DOHH2 (cell line): ENCODE results near the gene ABCG1.

Experiments used
- H3F3A ChIP-seq: fragments of 200-600 bp; sonication (generic), shearing (Covaris generic); 2 replicates; pipeline ENCODE4 v1.6.0; 2016; ENCODE audit warnings: antibody characterized with exemption, mild to moderate bottlenecking; ENCODE audit not compliant: control insufficient read depth, insufficient read depth
- H3K27ac ChIP-seq: fragments of 200-600 bp; sonication (generic); 2 replicates; pipeline ENCODE4 v1.5.1; 2014; ENCODE audit warnings: low read depth, mild to moderate bottlenecking, low read length, moderate library complexity
- H3K27me3 ChIP-seq: fragments of 200-600 bp; sonication (generic); 2 replicates; pipeline ENCODE4 v1.6.1; 2014; ENCODE audit warnings: mild to moderate bottlenecking, low read length, mixed read lengths; ENCODE audit not compliant: control insufficient read depth
- H3K36me3 ChIP-seq: fragments of 200-600 bp; sonication (generic); 2 replicates; pipeline ENCODE4 v1.6.1; 2014; ENCODE audit warnings: mild to moderate bottlenecking, low read length, moderate library complexity, mixed read lengths; ENCODE audit not compliant: control insufficient read depth
- H3K4me1 ChIP-seq: fragments of 200-600 bp; sonication (generic); 2 replicates; pipeline ENCODE4 v1.6.1; 2014; ENCODE audit warnings: mild to moderate bottlenecking, low read length, mixed read lengths; ENCODE audit not compliant: control insufficient read depth
- H3K4me2 ChIP-seq: fragments of 200-600 bp; sonication (generic); 2 replicates; pipeline ENCODE4 v1.6.0; 2014; ENCODE audit warnings: mild to moderate bottlenecking, low read length, moderate library complexity
- H3K4me3 ChIP-seq: fragments of 200-600 bp; sonication (generic); 2 replicates; pipeline ENCODE4 v1.5.1; 2014; ENCODE audit warnings: mild to moderate bottlenecking, low read length, mixed read lengths
- H3K79me2 ChIP-seq: fragments of 200-600 bp; sonication (generic); 2 replicates; pipeline ENCODE4 v1.6.1; 2014; ENCODE audit warnings: mild to moderate bottlenecking, low read length, mixed read lengths; ENCODE audit not compliant: control insufficient read depth
- H3K9me2 ChIP-seq: fragments of 200-600 bp; sonication (generic); replicated peaks from 2 replicates; pipeline ENCODE4 v1.6.1; 2014; ENCODE audit warnings: mild to moderate bottlenecking, low read length, mixed read lengths; ENCODE audit not compliant: control insufficient read depth
- H3K9me3 ChIP-seq: fragments of 200-600 bp; sonication (generic); 2 replicates; pipeline ENCODE4 v1.6.1; 2014; ENCODE audit warnings: antibody characterized with exemption, low read length, mixed read lengths; ENCODE audit not compliant: control insufficient read depth, insufficient read depth
- H4K20me1 ChIP-seq: fragments of 200-600 bp; sonication (generic); 2 replicates; pipeline ENCODE4 v1.6.0; 2014; ENCODE audit warnings: low read depth, mild to moderate bottlenecking, antibody characterized with exemption, low read length, moderate library complexity; ENCODE audit not compliant: control insufficient read depth, insufficient read depth
- CTCF ChIP-seq: fragments of 200-600 bp; sonication (generic); IDR thresholded peaks from one replicate; pipeline ENCODE4 v1.5.1; 2014; ENCODE audit warnings: antibody characterized with exemption, mild to moderate bottlenecking, low read depth, low read length; ENCODE audit not compliant: poor library complexity, severe bottlenecking
- EZH2phosphoT487 ChIP-seq: fragments of 200-600 bp; sonication (generic); IDR thresholded peaks from 2 replicates; pipeline ENCODE4 v1.6.1; 2017; ENCODE audit warnings: borderline replicate concordance, mild to moderate bottlenecking, antibody characterized with exemption, low read length, moderate library complexity, mixed read lengths

ABCG1 gene

GRCh38 chr21:42225571-42226155, 6.7 kb downstream of the ABCG1 start:
- no peak overlapping the region for H3K27ac ChIP-seq
- no peak for TF ChIP-seq EZH2phosphoT487
- no peak for TF ChIP-seq CTCF

GRCh38 chr21:42226626-42227025, 7.7 kb downstream of the ABCG1 start:
- H3K9me2 ChIP-seq, result no peaks in the 10 kb centered on the region
- TF ChIP-seq CTCF (no peak), EZH2phosphoT487 (no peak)
- no peak overlapping the region for H3K4me2 ChIP-seq
- H3F3A ChIP-seq, result no peaks in the 10 kb centered on the region
- H3K27me3 ChIP-seq, result peaks cover 15% of the 10 kb centered on the region; the same call in 1 of the 2 replicates
- no peak overlapping the region for H3K27ac ChIP-seq
- H3K36me3 ChIP-seq, result no peaks in the 10 kb centered on the region
- H3K4me1 ChIP-seq, result peaks cover 35% of the 10 kb centered on the region
- no peaks in the 10 kb centered on the region for H3K9me3 ChIP-seq
- H3K4me3 ChIP-seq, result no peak overlapping the region
- no peaks in the 10 kb centered on the region for H3K79me2 ChIP-seq
- no peaks in the 10 kb centered on the region for H4K20me1 ChIP-seq

More at GRCh38 chr21:42225571-42226155, 6.7 kb downstream of the ABCG1 start:
- Histone ChIP-seq H3F3A (peaks cover 3% of the 10 kb centered on the region; the same call in 1 of the 2 replicates), H3K4me1 (peaks cover 44% of the 10 kb centered on the region), H3K27me3 (peaks cover 15% of the 10 kb centered on the region), H3K9me3 (no peaks in the 10 kb centered on the region), H3K79me2 (no peaks in the 10 kb centered on the region), H3K4me3 (no peak overlapping the region), H3K9me2 (no peaks in the 10 kb centered on the region), H3K4me2 (no peak overlapping the region), H4K20me1 (no peaks in the 10 kb centered on the region), H3K36me3 (no peaks in the 10 kb centered on the region)

- no peak overlapping the region for H3K27ac ChIP-seq
- H3F3A ChIP-seq, result peaks cover 8% of the 10 kb centered on the region
- H3K79me2 ChIP-seq, result no peaks in the 10 kb centered on the region
- H3K4me3 ChIP-seq, result no peak overlapping the region
- H3K27me3 ChIP-seq, result peaks cover 12% of the 10 kb centered on the region
- H3K36me3 ChIP-seq, result peaks cover 5% of the 10 kb centered on the region
- H3K4me2 ChIP-seq, result peak overlapping the region; percentile 35
- H3K9me2 ChIP-seq, result no peaks in the 10 kb centered on the region
- TF ChIP-seq EZH2phosphoT487 (no peak), CTCF (no peak)
- no peaks in the 10 kb centered on the region for H3K9me3 ChIP-seq
- no peaks in the 10 kb centered on the region for H4K20me1 ChIP-seq
- peaks cover 40% of the 10 kb centered on the region for H3K4me1 ChIP-seq
These were observed 9.2 kb downstream of the ABCG1 start for GRCh38 chr21:42227909-42228708.
